Fibroblast of villous mesenchyme (primary cell): ENCODE measurements around the gene KISS1R. TPM values are rescaled to one million over a fixed set of nuclear protein-coding genes. Genes with fewer than 3 reads are reported as not detected.

Source experiments
- DNase-seq: peaks from one replicate; pipeline ENCODE4 v3.0.0-alpha.2; 2010; ENCODE audit warnings: low read depth
- H3K4me3 ChIP-seq: 2 replicates; pipeline ENCODE4 v1.5.1; 2011; ENCODE audit warnings: low read depth, mild to moderate bottlenecking, low read length
- CTCF ChIP-seq: IDR thresholded peaks from 2 replicates; pipeline ENCODE4 v1.5.1; 2012; ENCODE audit warnings: low read depth, mild to moderate bottlenecking, low read length; ENCODE audit not compliant: insufficient read depth
- total RNA-seq: library from RNA; depleted of rRNA; stranded (reverse); fragments of >200 nt; gene quantifications from 2 replicates; pipeline ENCODE4 v1.2.3, GENCODE V29; 2012

KISS1R gene
- total RNA-seq: not detected in 2 replicates

DNA sequence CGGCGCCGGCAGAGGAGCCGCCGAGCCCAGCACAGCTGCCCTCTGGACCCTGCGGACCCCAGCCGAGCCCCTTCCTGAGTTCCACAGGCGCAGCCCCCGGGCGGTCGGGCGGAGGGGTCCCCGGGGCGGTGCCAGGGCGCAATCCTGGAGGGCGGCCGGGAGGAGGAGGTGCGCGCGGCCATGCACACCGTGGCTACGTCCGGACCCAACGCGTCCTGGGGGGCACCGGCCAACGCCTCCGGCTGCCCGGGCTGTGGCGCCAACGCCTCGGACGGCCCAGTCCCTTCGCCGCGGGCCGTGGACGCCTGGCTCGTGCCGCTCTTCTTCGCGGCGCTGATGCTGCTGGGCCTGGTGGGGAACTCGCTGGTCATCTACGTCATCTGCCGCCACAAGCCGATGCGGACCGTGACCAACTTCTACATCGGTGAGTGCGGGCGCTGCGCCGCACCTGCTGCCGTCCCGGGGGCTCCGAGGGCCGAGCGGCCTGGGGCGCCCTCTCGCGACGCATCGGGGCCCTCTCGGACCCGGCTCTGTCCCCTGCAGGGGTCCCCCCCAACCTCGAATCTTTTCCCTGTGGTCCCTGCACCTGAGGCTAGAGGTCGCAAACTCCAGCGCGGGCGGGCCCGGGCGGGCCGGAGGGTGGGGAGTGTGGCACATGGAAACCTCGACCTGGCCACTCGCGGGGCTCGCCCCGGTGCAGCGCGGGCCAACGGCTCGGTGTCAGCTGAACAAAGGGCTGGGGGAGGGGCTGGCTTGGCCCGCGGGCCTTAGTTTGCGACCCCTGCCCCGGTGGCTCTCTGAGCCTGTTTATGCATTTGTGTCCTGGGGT lies at the start of gene KISS1R:
TSS of gene KISS1R (plus strand) at position 11 of the 829 bp plus-strand sequence. CDS start at position 181, 170 bp downstream.
- peak; percentile 55 for TF ChIP-seq CTCF
- H3K4me3 ChIP-seq: peak within 1 kb of the TSS; percentile 21
- DNase-seq: no peak

GRCh38 chr19:867855-868457 lies 49.2 kb upstream of the KISS1R start:
- DNase-seq: no peak
- no peak overlapping the region for H3K4me3 ChIP-seq
- no peak for TF ChIP-seq CTCF

DNA sequence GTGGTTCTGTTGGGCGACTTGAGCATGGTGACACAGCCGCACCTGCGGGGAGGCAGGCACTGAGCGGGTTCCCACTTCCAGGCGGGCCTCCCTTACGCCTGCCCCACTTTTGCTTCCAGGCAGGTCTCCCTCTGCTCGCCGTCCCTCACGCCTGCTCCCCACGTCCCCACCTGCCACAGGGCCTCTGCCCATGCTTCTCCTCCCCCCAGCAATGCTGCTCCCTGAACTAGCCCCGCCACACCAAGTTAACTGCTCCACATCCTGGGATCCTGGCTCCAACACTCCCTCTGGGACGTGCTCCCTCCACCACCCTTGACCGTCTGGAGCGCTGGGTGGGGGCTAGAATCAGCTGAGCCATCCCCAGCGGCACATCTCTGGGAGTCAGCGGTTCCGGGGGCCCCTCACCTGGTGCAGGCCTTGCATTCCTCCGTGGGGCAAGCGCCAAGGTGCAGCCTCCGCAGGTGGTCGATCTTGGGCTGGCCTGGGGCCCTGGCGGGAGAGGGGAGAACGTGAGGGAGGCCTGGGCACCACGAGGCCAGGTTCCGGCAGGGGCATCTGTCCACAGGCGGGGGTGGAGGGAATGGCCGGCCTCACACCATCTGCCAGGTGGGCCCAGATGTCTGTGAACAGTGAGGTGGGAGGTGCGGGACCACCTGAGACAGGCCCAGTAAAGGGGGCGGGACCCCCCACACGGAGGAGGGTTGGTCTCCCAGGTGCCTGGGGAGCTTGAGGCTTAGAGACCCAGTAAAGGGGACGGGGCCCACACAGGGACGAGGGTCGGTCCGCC lies 48.5 kb upstream of the KISS1R start:
- TF ChIP-seq CTCF: no peak
- no peak overlapping the region for H3K4me3 ChIP-seq
- DNase-seq: no peak

DNA sequence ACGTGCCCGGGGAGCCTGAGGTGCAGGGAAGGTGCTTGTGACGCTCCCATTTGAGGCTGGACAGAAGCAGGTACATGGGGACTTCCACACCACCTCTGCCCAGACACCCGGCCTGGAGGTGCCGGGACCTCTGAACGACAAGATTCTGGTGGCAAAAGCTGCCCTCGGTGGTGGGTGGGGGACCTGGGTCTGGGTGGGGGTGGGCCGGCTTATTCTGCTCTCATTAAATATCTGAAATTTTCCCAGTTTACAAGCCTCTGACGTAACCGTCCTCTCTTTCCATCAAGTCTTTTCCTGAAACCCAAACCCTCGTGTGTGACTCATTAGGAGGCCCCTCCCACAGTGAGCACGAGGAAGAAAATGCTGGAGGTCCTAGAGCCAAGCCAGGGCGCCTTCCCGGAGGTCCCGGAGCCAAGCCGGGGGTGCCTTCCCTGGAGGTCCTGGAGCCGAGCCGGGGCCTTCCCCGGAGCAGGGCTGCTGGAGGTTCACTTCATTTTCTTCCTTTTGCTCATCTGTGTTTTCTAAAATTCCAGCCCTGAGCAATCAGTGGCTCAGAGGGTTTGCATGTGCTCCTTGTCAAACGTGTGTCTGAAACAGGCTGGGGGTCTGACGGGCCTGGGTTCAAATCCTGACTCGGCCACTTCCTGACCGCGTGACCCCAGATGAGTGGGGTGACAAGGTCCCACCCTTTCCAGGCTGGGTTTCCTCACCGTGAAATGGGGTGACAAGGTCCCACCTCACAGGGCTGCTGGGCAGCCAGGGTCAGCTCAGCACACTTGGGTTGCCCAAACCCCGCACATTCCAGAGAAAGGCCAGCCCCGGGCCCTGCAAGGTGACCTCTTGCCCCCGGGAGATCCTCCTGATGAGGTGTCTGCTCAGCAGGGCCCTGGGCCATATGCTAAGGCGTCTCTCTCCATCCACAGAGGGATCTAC lies 47.6 kb upstream of the KISS1R start:
- peak; percentile 97 for DNase-seq
- no peak for TF ChIP-seq CTCF
- H3K4me3 ChIP-seq: no peak overlapping the region

DNA sequence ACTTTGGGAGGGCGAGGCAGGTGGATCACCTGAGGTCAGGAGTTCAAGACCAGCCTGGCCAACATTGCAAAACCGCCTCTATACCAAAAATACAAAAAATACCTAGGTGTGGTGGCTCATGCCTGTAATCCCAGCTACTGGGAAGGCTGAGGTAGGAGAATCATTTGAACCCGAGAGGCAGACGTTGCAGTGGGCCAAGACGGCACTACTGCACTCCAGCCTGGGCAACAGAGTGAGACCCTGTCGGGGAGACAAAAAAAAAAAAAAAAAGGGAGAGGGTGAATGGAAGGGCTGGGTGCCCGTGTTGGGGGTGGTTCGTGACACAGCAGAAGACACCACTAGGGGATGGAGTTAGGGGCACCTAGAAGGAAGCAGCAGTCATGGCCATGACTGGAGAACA lies 46.8 kb upstream of the KISS1R start:
- DNase-seq: no peak
- H3K4me3 ChIP-seq: no peak overlapping the region
- no peak for TF ChIP-seq CTCF

DNA sequence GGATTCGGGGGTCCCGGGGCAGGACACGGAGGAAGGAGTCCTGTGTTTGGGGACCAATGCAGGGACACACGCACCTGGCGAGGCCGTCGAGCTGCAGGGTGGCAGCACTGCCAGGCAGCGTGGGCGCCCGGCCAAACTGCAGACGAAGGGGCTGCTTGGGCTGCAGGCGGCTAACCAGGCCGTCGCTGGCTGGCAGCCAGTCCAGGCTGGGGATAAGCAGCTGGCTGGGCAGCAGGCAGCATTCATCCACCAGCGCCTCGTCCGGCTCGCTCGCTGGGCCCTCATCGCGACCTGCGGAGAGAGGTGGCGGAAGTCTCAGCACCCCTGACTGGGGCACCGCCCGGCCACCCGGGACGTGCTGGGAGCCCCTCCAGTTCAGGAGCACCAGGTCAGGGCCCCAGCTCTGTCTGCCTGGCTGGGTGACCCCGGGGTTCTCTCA lies 46.2 kb upstream of the KISS1R start:
- DNase-seq: peak; percentile 55
- no peak for TF ChIP-seq CTCF
- no peak overlapping the region for H3K4me3 ChIP-seq
